HUES6 (cell line): Measurements from ENCODE around the gene STXBP6.
"Not testable (repeated sequence)": the region's sequence is repeated elsewhere in the genome, so short reads cannot be mapped to it uniquely, and the experiment has no call there.

Experiments used
- H3K27ac ChIP-seq: 2 replicates; pipeline ENCODE4 v1.7.0; 2013; ENCODE audit warnings: low read depth, mild to moderate bottlenecking, low read length, inconsistent platforms
- H3K27me3 ChIP-seq: 2 replicates; pipeline ENCODE4 v1.6.1; 2013; ENCODE audit warnings: low read length; ENCODE audit not compliant: control insufficient read depth, insufficient read depth
- H3K36me3 ChIP-seq: 2 replicates; pipeline ENCODE4 v1.6.1; 2013; ENCODE audit warnings: low read length; ENCODE audit not compliant: control insufficient read depth, insufficient read depth
- H3K4me1 ChIP-seq: 2 replicates; pipeline ENCODE4 v1.6.1; 2013; ENCODE audit warnings: low read length; ENCODE audit not compliant: control insufficient read depth, insufficient read depth
- H3K4me3 ChIP-seq: 2 replicates; pipeline ENCODE4 v1.5.1; 2013; ENCODE audit warnings: low read depth, low read length
- H3K9ac ChIP-seq: one replicate; pipeline ENCODE4 v1.6.1; 2013; ENCODE audit warnings: mild to moderate bottlenecking, low read length
- H3K9me3 ChIP-seq: 2 replicates; pipeline ENCODE4 v1.6.1; 2013; ENCODE audit warnings: low read depth, low read length; ENCODE audit not compliant: control insufficient read depth, insufficient read depth

STXBP6 gene

GRCh38 chr14:24806061-24806678 lies 243.8 kb downstream of the STXBP6 start:
- H3K9me3 ChIP-seq, result no peaks in the 10 kb centered on the region
- H3K27me3 ChIP-seq, result no peaks in the 10 kb centered on the region
- H3K36me3 ChIP-seq, result no peaks in the 10 kb centered on the region
- H3K9ac ChIP-seq, result no peak overlapping the region
- H3K4me3 ChIP-seq, result no peak overlapping the region
- H3K4me1 ChIP-seq, result peaks cover 3% of the 10 kb centered on the region; the same call in 1 of the 2 replicates
- H3K27ac ChIP-seq, result no peak overlapping the region

GRCh38 chr14:24804552-24805212 lies 245.3 kb downstream of the STXBP6 start:
- no peaks in the 10 kb centered on the region for H3K27me3 ChIP-seq
- no peak overlapping the region for H3K9ac ChIP-seq
- H3K27ac ChIP-seq, result no peak overlapping the region
- no peaks in the 10 kb centered on the region for H3K36me3 ChIP-seq
- peaks cover 3% of the 10 kb centered on the region; the same call in 1 of the 2 replicates for H3K4me1 ChIP-seq
- H3K4me3 ChIP-seq, result no peak overlapping the region
- no peaks in the 10 kb centered on the region for H3K9me3 ChIP-seq

- H3K27me3 ChIP-seq, result no peaks in the 10 kb centered on the region
- H3K36me3 ChIP-seq, result no peaks in the 10 kb centered on the region
- no peak overlapping the region for H3K27ac ChIP-seq
- no peak overlapping the region for H3K9ac ChIP-seq
- H3K4me3 ChIP-seq, result no peak overlapping the region
- peaks cover 3% of the 10 kb centered on the region; the same call in 1 of the 2 replicates for H3K4me1 ChIP-seq
- no peaks in the 10 kb centered on the region for H3K9me3 ChIP-seq
These were observed 245.9 kb downstream of the STXBP6 start for GRCh38 chr14:24803933-24804494.

- H3K4me3 ChIP-seq, H3K9me3 ChIP-seq, H3K27me3 ChIP-seq, H3K27ac ChIP-seq, H3K36me3 ChIP-seq, H3K4me1 ChIP-seq, H3K9ac ChIP-seq: not testable (repeated sequence)
These were observed 246.5 kb downstream of the STXBP6 start for GRCh38 chr14:24803426-24803825.

- Histone ChIP-seq H3K27ac (no peak overlapping the region), H3K9ac (no peak overlapping the region), H3K4me3 (no peak overlapping the region), H3K27me3 (no peaks in the 10 kb centered on the region), H3K36me3 (no peaks in the 10 kb centered on the region), H3K4me1 (peaks cover 3% of the 10 kb centered on the region; the same call in 1 of the 2 replicates), H3K9me3 (no peaks in the 10 kb centered on the region)
These were observed 247.7 kb downstream of the STXBP6 start for GRCh38 chr14:24802236-24802635.

- Histone ChIP-seq H3K4me1 (0 out of 2 replicates have a peak, but pooled peaks cover 2% of the 10 kb centered on the region), H3K9me3 (no peaks in the 10 kb centered on the region), H3K36me3 (no peaks in the 10 kb centered on the region), H3K4me3 (no peak overlapping the region), H3K9ac (no peak overlapping the region), H3K27ac (no peak overlapping the region), H3K27me3 (no peaks in the 10 kb centered on the region)
These were observed 248.9 kb downstream of the STXBP6 start for GRCh38 chr14:24801024-24801423.

GRCh38 chr14:24798911-24799462 lies 251.0 kb downstream of the STXBP6 start:
- Histone ChIP-seq H3K4me1 (no peaks in the 10 kb centered on the region), H3K9me3 (no peaks in the 10 kb centered on the region), H3K27ac (no peak overlapping the region), H3K9ac (no peak overlapping the region), H3K36me3 (no peaks in the 10 kb centered on the region), H3K4me3 (no peak overlapping the region), H3K27me3 (no peaks in the 10 kb centered on the region)

- Histone ChIP-seq H3K9me3 (no peaks in the 10 kb centered on the region), H3K27ac (no peak overlapping the region), H3K27me3 (no peaks in the 10 kb centered on the region), H3K4me1 (no peaks in the 10 kb centered on the region), H3K9ac (no peak overlapping the region), H3K36me3 (no peaks in the 10 kb centered on the region), H3K4me3 (no peak overlapping the region)
These were observed 254.5 kb downstream of the STXBP6 start for GRCh38 chr14:24795406-24795805.

GRCh38 chr14:24794644-24795305 lies 255.2 kb downstream of the STXBP6 start:
- Histone ChIP-seq H3K9ac (no peak overlapping the region), H3K4me1 (no peaks in the 10 kb centered on the region), H3K36me3 (no peaks in the 10 kb centered on the region), H3K9me3 (no peaks in the 10 kb centered on the region), H3K27ac (no peak overlapping the region), H3K4me3 (no peak overlapping the region), H3K27me3 (no peaks in the 10 kb centered on the region)

- H3K36me3 ChIP-seq, result no peaks in the 10 kb centered on the region
- H3K27ac ChIP-seq, result no peak overlapping the region
- no peaks in the 10 kb centered on the region for H3K9me3 ChIP-seq
- H3K4me3 ChIP-seq, result no peak overlapping the region
- no peaks in the 10 kb centered on the region for H3K4me1 ChIP-seq
- no peak overlapping the region for H3K9ac ChIP-seq
- no peaks in the 10 kb centered on the region for H3K27me3 ChIP-seq
These were observed 259.8 kb downstream of the STXBP6 start for GRCh38 chr14:24790196-24790595.
